ENCODE measurements around the gene CFAP46. TPM values are rescaled to one million over a fixed set of nuclear protein-coding genes. Genes with fewer than 3 reads are reported as not detected.
"Not testable (repeated sequence)": the region's sequence is repeated elsewhere in the genome, so short reads cannot be mapped to it uniquely, and the experiment has no call there.

CFAP46 gene
- total and polyA plus RNA-seq, 2 of the 4 experiments (the other 2 are of a cell fraction) = 1.3 to 1.8 TPM

- Histone ChIP-seq H4K20me1 (ENCODE audit: insufficient read depth, low read length) (no peaks in the 10 kb centered on the region), H3K27me3 (ENCODE audit: control insufficient read depth, insufficient read depth, low read length) (peaks cover 30% of the 10 kb centered on the region), H3K27ac (ENCODE audit: insufficient read depth, low read length) (no peak overlapping the region), H3K4me2 (ENCODE audit: low read depth, low read length) (no peak overlapping the region), H3K56ac (ENCODE audit: extremely low read depth, insufficient read depth, low read length) (no peak overlapping the region), H2BK15ac (ENCODE audit: low read depth, low read length) (no peak overlapping the region), H3K4me1 (ENCODE audit: control insufficient read depth, insufficient read depth, low read length) (no peaks in the 10 kb centered on the region), H3K79me1 (ENCODE audit: low read depth in 1 of 2, low read length in 2 of 2) (no peaks in the 10 kb centered on the region), H3K36me3 (ENCODE audit: control insufficient read depth, insufficient read depth, low read length) (no peaks in the 10 kb centered on the region), H2BK5ac (ENCODE audit: low read depth, low read length, poor library complexity, severe bottlenecking) (no peak overlapping the region), H3K9me3 (ENCODE audit: control insufficient read depth, insufficient read depth, low read length) (no peaks in the 10 kb centered on the region), H3K23ac (ENCODE audit: low read depth, low read length) (no peak overlapping the region), H4K91ac (ENCODE audit: insufficient read depth, low read depth, low read length) (no peak overlapping the region), H2AK9ac (replicated peaks; ENCODE audit: low read depth, low read length, poor library complexity) (no peak overlapping the region), H3K18ac (ENCODE audit: low read depth, low read length) (no peak overlapping the region), H4K8ac (ENCODE audit: low read depth in 2 of 2, low read length in 2 of 2) (no peak overlapping the region), H4K5ac (ENCODE audit: low read depth, low read length) (no peak overlapping the region), H2BK20ac (ENCODE audit: low read depth, low read length) (no peak overlapping the region), H3K14ac (replicated peaks; ENCODE audit: low read depth, low read length) (no peak overlapping the region), H2AFZ (replicated peaks; ENCODE audit: low read length, poor library complexity) (peak overlapping the region; percentile 21), H3K4ac (ENCODE audit: low read depth, low read length) (no peak overlapping the region), H3K9me1 (ENCODE audit: insufficient read depth, low read length) (no peaks in the 10 kb centered on the region), H3K4me3 (ENCODE audit: insufficient read depth, low read depth, low read length) (no peak overlapping the region), H3K9ac (ENCODE audit: low read depth, low read length) (no peak overlapping the region), H2BK120ac (ENCODE audit: low read depth, low read length) (no peak overlapping the region), H2AK5ac (ENCODE audit: low read depth, low read length) (no peak overlapping the region)
- no peak for TF ChIP-seq MAZ (IDR thresholded peaks at IDR 0.05; ENCODE audit: borderline replicate concordance, low read depth, low read length)
- no peak for TF ChIP-seq ELK1 (IDR thresholded peaks at IDR 0.05; ENCODE audit: borderline replicate concordance, low read depth, low read length)
- TF ChIP-seq NFE2L2 (IDR thresholded peaks at IDR 0.05; ENCODE audit: low read depth, low read length) = no peak
- TF ChIP-seq CHD1 (IDR thresholded peaks at IDR 0.05; ENCODE audit: low read depth, low read length) = no peak
- no TSS peak for BruUV-seq (replicated peaks)
- intact Hi-C loops (cut with micrococcal nuclease) (no loop called here), in situ Hi-C loops (cut with MboI; ENCODE audit: low sequenced_read_pairs) (no loop called here), dilution Hi-C loops (cut with HindIII; ENCODE audit: low sequenced_read_pairs, unreplicated experiment) (no loop called here)
- WGBS, 2 experiments (ENCODE audit: extremely low coverage in 2 of 2, insufficient read length in 1 of 2) = 75% methylated on average over 5 of the region's 16 CpGs; no CpG with 5 or more reads in 1 of the 2 experiments
- ChIA-PET POLR2A (ENCODE audit: unreplicated experiment) (no interaction called here), CTCF (no interaction called here)
- DNase-seq (peak; percentile 10), ATAC-seq (ENCODE audit: low read depth) (no peak)
Measured at GRCh38 chr10:132888898-132889490, 53.4 kb downstream of the CFAP46 start.

GRCh38 chr10:132888446-132888845 lies 53.9 kb downstream of the CFAP46 start:
- CTCF ChIA-PET; H2BK20ac ChIP-seq (ENCODE audit: low read depth, low read length); H3K14ac ChIP-seq (replicated peaks; ENCODE audit: low read depth, low read length); H3K79me1 ChIP-seq (ENCODE audit: low read depth in 1 of 2, low read length in 2 of 2); H3K4ac ChIP-seq (ENCODE audit: low read depth, low read length); in situ Hi-C loops (cut with MboI; ENCODE audit: low sequenced_read_pairs); H3K36me3 ChIP-seq (ENCODE audit: control insufficient read depth, insufficient read depth, low read length); H4K8ac ChIP-seq (ENCODE audit: low read depth in 2 of 2, low read length in 2 of 2); H4K91ac ChIP-seq (ENCODE audit: insufficient read depth, low read depth, low read length); H3K18ac ChIP-seq (ENCODE audit: low read depth, low read length); H3K56ac ChIP-seq (ENCODE audit: extremely low read depth, insufficient read depth, low read length); ATAC-seq (ENCODE audit: low read depth); H3K4me2 ChIP-seq (ENCODE audit: low read depth, low read length); H2AK5ac ChIP-seq (ENCODE audit: low read depth, low read length); H3K4me3 ChIP-seq (ENCODE audit: insufficient read depth, low read depth, low read length); BruUV-seq (replicated peaks); H4K20me1 ChIP-seq (ENCODE audit: insufficient read depth, low read length); H2AFZ ChIP-seq (replicated peaks; ENCODE audit: low read length, poor library complexity); H3K9ac ChIP-seq (ENCODE audit: low read depth, low read length); H2BK5ac ChIP-seq (ENCODE audit: low read depth, low read length, poor library complexity, severe bottlenecking); intact Hi-C loops (cut with micrococcal nuclease); H2AK9ac ChIP-seq (replicated peaks; ENCODE audit: low read depth, low read length, poor library complexity); H2BK15ac ChIP-seq (ENCODE audit: low read depth, low read length); H3K27ac ChIP-seq (ENCODE audit: insufficient read depth, low read length); POLR2A ChIA-PET (ENCODE audit: unreplicated experiment); H2BK120ac ChIP-seq (ENCODE audit: low read depth, low read length); H3K23ac ChIP-seq (ENCODE audit: low read depth, low read length); H3K9me3 ChIP-seq (ENCODE audit: control insufficient read depth, insufficient read depth, low read length); H4K5ac ChIP-seq (ENCODE audit: low read depth, low read length); H3K9me1 ChIP-seq (ENCODE audit: insufficient read depth, low read length); dilution Hi-C loops (cut with HindIII; ENCODE audit: low sequenced_read_pairs, unreplicated experiment); H3K4me1 ChIP-seq (ENCODE audit: control insufficient read depth, insufficient read depth, low read length); DNase-seq: not testable (repeated sequence)
- peaks cover 25% of the 10 kb centered on the region for H3K27me3 ChIP-seq (ENCODE audit: control insufficient read depth, insufficient read depth, low read length)
- WGBS, 2 experiments (ENCODE audit: extremely low coverage in 2 of 2, insufficient read length in 1 of 2) = 100% methylated on average over 2 of the region's 16 CpGs; no CpG with 5 or more reads in 1 of the 2 experiments
